MM.1S (cell line): ENCODE measurements around the gene BAZ1A.

Experiments
- DNase-seq: peaks from one replicate; pipeline ENCODE4 v3.0.0-alpha.2; 2015
- H2AFZ ChIP-seq: fragments of 300-600 bp; sonication (generic); 2 replicates; pipeline ENCODE4 v1.6.0; 2016; ENCODE audit warnings: antibody characterized with exemption, low read length
- H3F3A ChIP-seq: fragments of 300-600 bp; sonication (generic); 2 replicates; pipeline ENCODE4 v1.6.1; 2016; ENCODE audit warnings: mild to moderate bottlenecking, antibody characterized with exemption, low read length, moderate library complexity, mixed read lengths; ENCODE audit not compliant: insufficient read depth
- H3K27ac ChIP-seq: fragments of 300-600 bp; sonication (generic); 2 replicates; pipeline ENCODE4 v1.5.1; 2016; ENCODE audit warnings: mild to moderate bottlenecking, low read length
- H3K27me3 ChIP-seq: fragments of 300-600 bp; sonication (generic); replicated peaks from 2 replicates; pipeline ENCODE4 v1.6.0; 2016; ENCODE audit warnings: low read length; ENCODE audit not compliant: insufficient read depth
- H3K36me3 ChIP-seq: fragments of 300-600 bp; sonication (generic); replicated peaks from 2 replicates; pipeline ENCODE4 v1.6.1; 2016; ENCODE audit warnings: mild to moderate bottlenecking, low read length, mixed read lengths; ENCODE audit not compliant: insufficient read depth
- H3K4me1 ChIP-seq: fragments of 300-600 bp; sonication (generic); 2 replicates; pipeline ENCODE4 v1.6.1; 2016; ENCODE audit warnings: low read length, mixed read lengths
- H3K4me2 ChIP-seq: fragments of 300-600 bp; sonication (generic); 2 replicates; pipeline ENCODE4 v1.6.0; 2016; ENCODE audit warnings: low read depth, low read length
- H3K4me3 ChIP-seq: fragments of 300-600 bp; sonication (generic); 2 replicates; pipeline ENCODE4 v1.5.1; 2016; ENCODE audit warnings: low read length, mixed read lengths
- H3K79me2 ChIP-seq: fragments of 300-600 bp; sonication (generic); 2 replicates; pipeline ENCODE4 v1.6.1; 2016; ENCODE audit warnings: mixed run types, low read length, mixed read lengths
- H3K9ac ChIP-seq: fragments of 300-600 bp; sonication (generic); 2 replicates; pipeline ENCODE4 v1.6.1; 2016; ENCODE audit warnings: low read length, mixed read lengths
- H3K9me2 ChIP-seq: fragments of 300-600 bp; sonication (generic); replicated peaks from 2 replicates; pipeline ENCODE4 v1.6.1; 2016; ENCODE audit warnings: mild to moderate bottlenecking, low read length, mixed read lengths; ENCODE audit not compliant: insufficient read depth
- H3K9me3 ChIP-seq: fragments of 300-600 bp; sonication (generic); replicated peaks from 2 replicates; pipeline ENCODE4 v1.6.1; 2016; ENCODE audit warnings: mild to moderate bottlenecking, low read length, mixed read lengths; ENCODE audit not compliant: insufficient read depth
- H4K20me1 ChIP-seq: fragments of 300-600 bp; sonication (generic); 2 replicates; pipeline ENCODE4 v1.6.1; 2016; ENCODE audit warnings: mild to moderate bottlenecking, low read length, moderate library complexity, mixed read lengths; ENCODE audit not compliant: insufficient read depth
- EZH2 ChIP-seq: fragments of 300-600 bp; sonication (generic); optimal IDR thresholded peaks from 2 replicates; pipeline ENCODE3; 2017; ENCODE audit warnings: low read depth, mild to moderate bottlenecking, antibody characterized with exemption, low read length, mixed read lengths
- EZH2phosphoT487 ChIP-seq: fragments of 300-600 bp; sonication (generic); IDR thresholded peaks from 2 replicates; pipeline ENCODE4 v1.6.1; 2018; ENCODE audit warnings: antibody characterized with exemption, low read length
- TF ChIP-seq, protein P1 (sequence below): fragments of 300-600 bp; sonication (generic); IDR thresholded peaks from 2 replicates; pipeline ENCODE4 v1.5.1; 2016; ENCODE audit warnings: antibody characterized with exemption, low read length, mixed read lengths

The BAZ1A gene

DNA sequence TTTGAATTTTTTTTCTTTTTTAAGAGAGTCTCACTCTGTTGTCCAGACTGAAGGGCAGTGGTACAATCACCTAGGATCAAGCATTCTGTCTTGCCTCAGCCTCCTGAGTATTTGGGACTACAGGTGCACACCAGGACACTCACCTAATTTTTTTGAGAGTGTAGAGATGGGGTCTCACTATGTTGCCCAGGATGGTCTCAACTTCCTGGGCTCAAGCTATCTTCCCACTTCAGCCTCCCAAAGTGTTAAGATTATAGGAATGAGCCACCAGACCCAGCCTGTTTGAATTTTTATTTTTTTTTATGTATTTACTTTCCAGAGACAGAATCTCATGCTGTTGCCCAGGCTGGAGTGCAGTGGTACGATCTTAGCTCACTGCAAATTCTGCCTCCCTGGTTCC is 11.3 kb downstream of the BAZ1A start:
- H2AFZ ChIP-seq = no peak overlapping the region
- no peaks in the 10 kb centered on the region for H3K4me1 ChIP-seq
- DNase-seq = no peak
- H3K27me3 ChIP-seq = no peaks in the 10 kb centered on the region
- H3F3A ChIP-seq = no peaks in the 10 kb centered on the region
- no peaks in the 10 kb centered on the region for H3K9me3 ChIP-seq
- H3K9ac ChIP-seq = no peak overlapping the region
- H3K79me2 ChIP-seq = peaks cover 28% of the 10 kb centered on the region
- no peaks in the 10 kb centered on the region for H3K9me2 ChIP-seq
- no peak overlapping the region for H3K4me3 ChIP-seq
- H3K27ac ChIP-seq = no peak overlapping the region
- H3K4me2 ChIP-seq = no peak overlapping the region
- TF ChIP-seq EZH2 (no peak), EZH2phosphoT487 (no peak)
- TF ChIP-seq, protein P1, sequence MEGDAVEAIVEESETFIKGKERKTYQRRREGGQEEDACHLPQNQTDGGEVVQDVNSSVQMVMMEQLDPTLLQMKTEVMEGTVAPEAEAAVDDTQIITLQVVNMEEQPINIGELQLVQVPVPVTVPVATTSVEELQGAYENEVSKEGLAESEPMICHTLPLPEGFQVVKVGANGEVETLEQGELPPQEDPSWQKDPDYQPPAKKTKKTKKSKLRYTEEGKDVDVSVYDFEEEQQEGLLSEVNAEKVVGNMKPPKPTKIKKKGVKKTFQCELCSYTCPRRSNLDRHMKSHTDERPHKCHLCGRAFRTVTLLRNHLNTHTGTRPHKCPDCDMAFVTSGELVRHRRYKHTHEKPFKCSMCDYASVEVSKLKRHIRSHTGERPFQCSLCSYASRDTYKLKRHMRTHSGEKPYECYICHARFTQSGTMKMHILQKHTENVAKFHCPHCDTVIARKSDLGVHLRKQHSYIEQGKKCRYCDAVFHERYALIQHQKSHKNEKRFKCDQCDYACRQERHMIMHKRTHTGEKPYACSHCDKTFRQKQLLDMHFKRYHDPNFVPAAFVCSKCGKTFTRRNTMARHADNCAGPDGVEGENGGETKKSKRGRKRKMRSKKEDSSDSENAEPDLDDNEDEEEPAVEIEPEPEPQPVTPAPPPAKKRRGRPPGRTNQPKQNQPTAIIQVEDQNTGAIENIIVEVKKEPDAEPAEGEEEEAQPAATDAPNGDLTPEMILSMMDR = no peak
- H4K20me1 ChIP-seq = no peaks in the 10 kb centered on the region
- no peaks in the 10 kb centered on the region for H3K36me3 ChIP-seq

DNA sequence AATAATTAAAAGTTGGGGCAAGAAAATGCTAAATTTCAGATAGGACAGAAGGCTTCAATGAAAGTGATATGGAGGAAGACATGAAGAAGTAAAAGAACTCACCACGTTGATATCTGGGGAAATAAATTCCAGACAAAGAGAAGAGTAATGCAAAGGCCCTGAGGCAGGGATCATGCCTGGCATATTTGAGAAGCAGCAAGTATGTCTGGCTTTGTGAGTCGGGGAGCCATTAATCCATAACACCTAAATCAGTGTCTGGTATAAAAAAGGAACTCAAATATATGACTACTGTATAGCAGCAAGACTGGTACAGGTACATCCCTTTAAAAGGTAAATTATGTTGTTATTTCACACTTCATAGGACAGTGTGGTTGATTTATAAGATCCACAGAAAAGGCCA is 16.4 kb downstream of the BAZ1A start:
- Histone ChIP-seq H3K79me2 (no peaks in the 10 kb centered on the region), H3K36me3 (no peaks in the 10 kb centered on the region)

DNA sequence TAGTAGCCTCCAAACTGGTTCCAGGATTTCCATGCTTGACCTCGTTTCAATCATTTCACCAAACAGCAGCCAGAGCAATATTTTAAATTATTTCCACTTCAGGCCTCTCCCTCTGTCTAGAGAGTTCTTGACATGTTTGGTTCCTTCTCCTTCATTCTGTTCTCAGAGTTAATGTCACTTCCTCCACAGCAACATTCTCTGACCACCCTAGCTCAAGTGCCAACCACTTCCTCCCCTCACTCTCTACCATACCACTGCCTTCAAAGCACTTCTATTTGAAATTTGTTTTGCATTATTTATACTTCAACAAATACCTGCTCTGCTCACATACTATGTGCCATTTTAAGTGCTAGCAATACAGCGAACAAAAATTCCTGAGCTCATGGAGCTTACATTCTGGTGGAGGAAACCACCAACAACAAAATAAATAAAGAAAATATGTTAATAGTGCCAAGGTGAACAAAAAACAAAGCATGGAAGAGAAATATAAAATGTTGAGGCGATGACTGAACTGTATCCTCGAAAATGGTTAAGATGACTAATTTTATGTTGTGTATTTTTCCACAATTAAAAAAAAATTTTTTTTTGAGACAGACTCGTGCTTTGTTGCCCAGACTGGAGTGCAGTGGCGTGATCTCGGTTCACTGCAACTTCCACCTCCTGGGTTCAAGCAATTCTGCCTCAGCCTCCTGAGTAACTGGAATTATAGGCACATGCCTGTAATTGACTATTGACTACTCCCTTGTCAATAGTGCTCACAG is 17.3 kb downstream of the BAZ1A start:
- Histone ChIP-seq H3K4me1 (no peaks in the 10 kb centered on the region), H3K9me2 (no peaks in the 10 kb centered on the region), H2AFZ (no peak overlapping the region), H4K20me1 (no peaks in the 10 kb centered on the region), H3K79me2 (no peaks in the 10 kb centered on the region), H3K4me2 (no peak overlapping the region), H3F3A (no peaks in the 10 kb centered on the region), H3K27me3 (no peaks in the 10 kb centered on the region), H3K27ac (no peak overlapping the region), H3K36me3 (no peaks in the 10 kb centered on the region), H3K9ac (no peak overlapping the region), H3K4me3 (no peak overlapping the region), H3K9me3 (no peaks in the 10 kb centered on the region)
- TF ChIP-seq EZH2 (no peak), EZH2phosphoT487 (no peak)
- TF ChIP-seq, protein P1 = no peak
- no peak for DNase-seq

More for the DNA sequence above, 16.4 kb downstream of the BAZ1A start:
- H2AFZ ChIP-seq = no peak overlapping the region
- H3K9me2 ChIP-seq = no peaks in the 10 kb centered on the region
- H4K20me1 ChIP-seq = no peaks in the 10 kb centered on the region
- TF ChIP-seq EZH2 (no peak), EZH2phosphoT487 (no peak)
- TF ChIP-seq, protein P1 = no peak
- H3K27me3 ChIP-seq = no peaks in the 10 kb centered on the region
- no peaks in the 10 kb centered on the region for H3K4me1 ChIP-seq
- no peak overlapping the region for H3K27ac ChIP-seq
- H3K4me2 ChIP-seq = no peak overlapping the region
- H3F3A ChIP-seq = no peaks in the 10 kb centered on the region
- no peak overlapping the region for H3K9ac ChIP-seq
- no peaks in the 10 kb centered on the region for H3K9me3 ChIP-seq
- DNase-seq = no peak
- no peak overlapping the region for H3K4me3 ChIP-seq
